Tibial artery (tissue), 4 donors: ENCODE results near the gene YKT6.
A peak's percentile ranks its signal among the peaks of the same experiment; 100 is the strongest.

ENCODE experiments used
- DNase-seq, 2 donors: peaks; one replicate each; pipeline ENCODE4 v3.0.0-alpha.2; 2019
- H3K27ac ChIP-seq, 2 donors: fragments of 200-600 bp; sonication (generic) in 1 of 2; 1 replicate in 1 of 2; 2 replicates in 1 of 2; pipeline ENCODE4 v1.5.1; 2018 to 2019; ENCODE audit warnings: mild to moderate bottlenecking in 1 of 2
- H3K27me3 ChIP-seq, 2 donors: fragments of 200-600 bp; sonication (generic) in 1 of 2; one replicate each; pipeline versions ENCODE4 v1.5.1 to v1.6.0; 2016 to 2019
- H3K36me3 ChIP-seq, 3 donors: fragments of 200-600 bp; sonication (generic) in 2 of 3; one replicate each; pipeline ENCODE4 v1.5.1; 2016 to 2019; ENCODE audit warnings: mild to moderate bottlenecking in 2 of 3
- H3K4me1 ChIP-seq, 4 donors: fragments of 200-600 bp; sonication (generic) in 2 of 4; 1 replicate in 3 of 4; 2 replicates in 1 of 4; pipeline ENCODE4 v1.5.1; 2016 to 2019
- H3K4me3 ChIP-seq, 2 donors: fragments of 200-600 bp; sonication (generic) in 1 of 2; 1 replicate in 1 of 2; 2 replicates in 1 of 2; pipeline ENCODE4 v1.5.1; 2018 to 2019; ENCODE audit warnings: mild to moderate bottlenecking in 2 of 2
- H3K9me3 ChIP-seq, 3 donors: fragments of 200-600 bp; sonication (generic) in 1 of 3; one replicate each; pipeline ENCODE4 v1.5.1; 2016 to 2019
- intact Hi-C: fragments of 100-400 bp; cut with DNase I; formaldehyde crosslinking; loops from one replicate; pipeline ENCODE4 v1.15.0; 2023; ENCODE audit warnings: low total_unique reads
- TF ChIP-seq, protein P1 (sequence below), 2 experiments: fragments of 200-600 bp in 1 of 2; fragments of 450-650 bp in 1 of 2; IDR thresholded peaks; one replicate each; pipeline ENCODE4 v1.5.1; 2017 to 2019; ENCODE audit warnings: antibody characterized with exemption in 2 of 2, mild to moderate bottlenecking in 1 of 2, moderate library complexity in 1 of 2

YKT6 gene

GRCh38 chr7:44155191-44156185 is 45.3 kb upstream of the YKT6 start:
- Histone ChIP-seq H3K4me3 (no peak overlapping the region), H3K27ac (no peak overlapping the region), H3K4me1 (no peaks in the 10 kb centered on the region), H3K9me3 (no peaks in the 10 kb centered on the region), H3K27me3 (no peaks in the 10 kb centered on the region), H3K36me3 (no peaks in the 10 kb centered on the region)
- TF ChIP-seq, protein P1, sequence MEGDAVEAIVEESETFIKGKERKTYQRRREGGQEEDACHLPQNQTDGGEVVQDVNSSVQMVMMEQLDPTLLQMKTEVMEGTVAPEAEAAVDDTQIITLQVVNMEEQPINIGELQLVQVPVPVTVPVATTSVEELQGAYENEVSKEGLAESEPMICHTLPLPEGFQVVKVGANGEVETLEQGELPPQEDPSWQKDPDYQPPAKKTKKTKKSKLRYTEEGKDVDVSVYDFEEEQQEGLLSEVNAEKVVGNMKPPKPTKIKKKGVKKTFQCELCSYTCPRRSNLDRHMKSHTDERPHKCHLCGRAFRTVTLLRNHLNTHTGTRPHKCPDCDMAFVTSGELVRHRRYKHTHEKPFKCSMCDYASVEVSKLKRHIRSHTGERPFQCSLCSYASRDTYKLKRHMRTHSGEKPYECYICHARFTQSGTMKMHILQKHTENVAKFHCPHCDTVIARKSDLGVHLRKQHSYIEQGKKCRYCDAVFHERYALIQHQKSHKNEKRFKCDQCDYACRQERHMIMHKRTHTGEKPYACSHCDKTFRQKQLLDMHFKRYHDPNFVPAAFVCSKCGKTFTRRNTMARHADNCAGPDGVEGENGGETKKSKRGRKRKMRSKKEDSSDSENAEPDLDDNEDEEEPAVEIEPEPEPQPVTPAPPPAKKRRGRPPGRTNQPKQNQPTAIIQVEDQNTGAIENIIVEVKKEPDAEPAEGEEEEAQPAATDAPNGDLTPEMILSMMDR (IDR thresholded peaks at IDR 0.05): no peak
- intact Hi-C loops: no loop called here
- peak in 1 of 2 donors; percentile 53 for DNase-seq

DNA sequence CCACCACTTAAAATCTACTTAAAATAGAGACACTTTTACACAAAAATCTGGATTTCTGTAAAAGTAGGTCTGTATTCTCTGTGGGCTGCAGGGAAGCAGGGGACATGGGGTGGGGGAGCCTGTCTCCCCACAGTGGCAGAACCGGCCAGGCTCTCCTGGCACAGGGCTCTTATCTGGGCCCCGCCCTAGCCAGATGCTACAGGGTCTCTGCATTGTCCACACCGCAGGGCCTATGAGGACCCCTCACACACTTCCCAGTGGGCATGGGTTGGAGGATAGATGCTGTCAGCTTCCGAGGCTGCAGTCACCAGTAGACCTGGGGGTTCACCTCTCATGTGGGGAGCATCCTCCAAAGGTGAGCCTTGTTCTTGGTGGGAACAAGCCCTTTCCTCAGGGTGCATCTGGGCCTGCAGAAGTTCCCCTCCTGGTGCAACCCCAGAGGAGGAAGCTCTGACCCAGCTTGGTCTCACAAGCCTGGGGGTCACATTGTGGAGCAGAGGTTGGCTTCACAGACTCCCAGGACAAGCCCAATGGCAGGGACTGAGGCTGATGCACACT is 44.2 kb upstream of the YKT6 start:
- H3K4me1 ChIP-seq: no peaks in the 10 kb centered on the region
- no peaks in the 10 kb centered on the region for H3K27me3 ChIP-seq
- H3K36me3 ChIP-seq: no peaks in the 10 kb centered on the region
- no peak overlapping the region for H3K27ac ChIP-seq
- TF ChIP-seq, protein P1 (IDR thresholded peaks at IDR 0.05): no peak
- DNase-seq: peak in 1 of 2 donors; percentile 34
- intact Hi-C loops: no loop called here
- H3K9me3 ChIP-seq: no peaks in the 10 kb centered on the region
- H3K4me3 ChIP-seq: no peak overlapping the region

DNA sequence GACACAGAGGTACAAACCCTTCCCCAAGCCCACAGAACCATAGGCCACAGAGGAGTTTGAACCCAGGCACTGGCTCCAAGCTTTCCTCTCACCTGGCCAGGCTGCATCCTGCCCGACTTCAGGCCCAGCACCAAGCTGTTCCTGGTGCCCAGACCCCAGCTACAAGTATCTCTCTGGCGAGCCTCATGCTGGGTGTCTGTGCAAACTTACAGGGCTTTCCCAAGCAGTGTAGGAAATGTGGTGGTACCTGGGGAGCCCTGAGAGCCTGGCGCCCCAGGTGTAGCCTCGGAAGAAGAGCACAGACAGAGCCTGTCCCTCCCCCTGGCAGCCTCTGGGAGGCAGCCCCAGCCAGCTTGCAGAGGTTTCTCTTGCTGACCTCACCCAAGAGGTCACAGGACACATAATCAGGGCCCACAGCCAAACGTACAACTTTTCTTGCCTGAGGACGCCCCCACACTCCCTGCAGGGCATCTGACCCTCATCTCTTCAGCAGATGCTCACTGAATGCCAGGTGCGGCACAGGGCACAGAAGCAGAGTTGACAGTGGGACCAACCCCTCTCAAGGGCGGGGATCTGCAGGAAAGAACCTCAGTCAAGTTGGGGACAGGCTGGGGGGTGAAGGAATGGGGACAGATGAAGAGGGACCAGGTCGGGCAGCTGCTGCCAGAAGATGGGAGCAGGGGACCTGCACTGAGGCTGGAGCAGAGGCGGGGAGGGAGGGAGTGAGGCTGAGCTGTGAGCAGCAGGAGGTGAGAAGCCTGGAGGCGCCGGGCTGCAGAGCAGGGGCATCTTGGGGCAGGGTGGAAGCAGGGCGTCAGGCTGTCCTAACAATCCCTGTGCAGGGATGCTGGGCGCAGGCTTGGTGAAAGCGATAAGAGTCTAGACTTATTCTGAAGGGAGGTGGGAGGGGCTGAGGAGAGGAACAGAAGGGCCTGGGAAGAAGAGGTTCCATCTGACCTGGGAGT is 43.4 kb upstream of the YKT6 start:
- intact Hi-C loops: no loop called here
- DNase-seq: peak in 1 of 2 donors; percentile 54
- Histone ChIP-seq H3K27ac (no peak overlapping the region), H3K4me3 (no peak overlapping the region), H3K9me3 (no peaks in the 10 kb centered on the region), H3K36me3 (no peaks in the 10 kb centered on the region), H3K4me1 (no peaks in the 10 kb centered on the region), H3K27me3 (no peaks in the 10 kb centered on the region)
- TF ChIP-seq, protein P1 (IDR thresholded peaks at IDR 0.05): no peak

- Histone ChIP-seq H3K9me3 (no peaks in the 10 kb centered on the region), H3K36me3 (no peaks in the 10 kb centered on the region), H3K4me3 (no peak overlapping the region), H3K27me3 (no peaks in the 10 kb centered on the region), H3K4me1 (no peaks in the 10 kb centered on the region), H3K27ac (no peak overlapping the region)
- intact Hi-C loops: no loop called here
- DNase-seq: peak in 1 of 2 donors; percentile 60
- TF ChIP-seq, protein P1 (IDR thresholded peaks at IDR 0.05): no peak
Observed at GRCh38 chr7:44158096-44158872, 42.5 kb upstream of the YKT6 start.
